Activated T-helper 1 cell treated with anti-CD3 and anti-CD28 coated beads, Interleukin-12 subunit alpha, Interleukin-12 subunit beta, Interleukin-2, Interleukin-4 antibody, amounts not matched to agents 30 ng/mL and 10 ng/mL and 1 ng/mL, durations not matched to agents 14 hours and 24 hours and 36 hours (primary cell): Measurements from ENCODE around the gene HERC2. TPM values are rescaled to one million over a fixed set of nuclear protein-coding genes. Genes with fewer than 3 reads are reported as not detected.
"Not testable (repeated sequence)": the region's sequence is repeated elsewhere in the genome, so short reads cannot be mapped to it uniquely, and the experiment has no call there.

ENCODE experiments used
- DNase-seq: peaks from one replicate; pipeline ENCODE4 v3.0.0; 2021; ENCODE audit warnings: low spot score
- H3K27ac Mint-ChIP-seq: one replicate; pipeline ENCODE4 v1.8.0; 2021; ENCODE audit warnings: mild to moderate bottlenecking, mixed read lengths
- H3K27me3 Mint-ChIP-seq: one replicate; pipeline ENCODE4 v1.8.0; 2022; ENCODE audit warnings: mild to moderate bottlenecking, moderate library complexity, mixed read lengths; ENCODE audit not compliant: insufficient read depth
- H3K36me3 Mint-ChIP-seq: one replicate; pipeline ENCODE4 v1.8.0; 2021; ENCODE audit warnings: low read depth, mixed read lengths
- H3K4me1 Mint-ChIP-seq: one replicate; pipeline ENCODE4 v1.8.0; 2021; ENCODE audit warnings: low read depth, mixed read lengths
- H3K4me3 Mint-ChIP-seq: one replicate; pipeline ENCODE4 v1.8.0; 2021; ENCODE audit warnings: mild to moderate bottlenecking, moderate library complexity, mixed read lengths
- H3K9me3 Mint-ChIP-seq: one replicate; pipeline ENCODE4 v1.8.0; 2021; ENCODE audit warnings: mixed read lengths
- intact Hi-C: fragments of 100-400 bp; cut with micrococcal nuclease; formaldehyde crosslinking; loops from one replicate; pipeline ENCODE4 v1.15.1; 2024
- total RNA-seq: library from RNA; stranded (reverse); gene quantifications from 2 replicates; pipeline ENCODE4 v1.2.3, GENCODE V29; 2022

Gene HERC2
- total RNA-seq, 1 donor from 2014 or later, result 41.3 TPM

GRCh38 chr15:28296814-28297213, 25.2 kb downstream of the HERC2 start:
- H3K4me3 Mint-ChIP-seq, H3K9me3 Mint-ChIP-seq, H3K4me1 Mint-ChIP-seq, intact Hi-C loops, DNase-seq, H3K27me3 Mint-ChIP-seq, H3K27ac Mint-ChIP-seq: not testable (repeated sequence)
- peaks cover 11% of the 10 kb centered on the region for H3K36me3 Mint-ChIP-seq

- DNase-seq, H3K4me3 Mint-ChIP-seq, H3K27ac Mint-ChIP-seq, H3K4me1 Mint-ChIP-seq, H3K27me3 Mint-ChIP-seq, H3K9me3 Mint-ChIP-seq, intact Hi-C loops: not testable (repeated sequence)
- H3K36me3 Mint-ChIP-seq, result peaks cover 18% of the 10 kb centered on the region
Measured at GRCh38 chr15:28295009-28295563, 26.9 kb downstream of the HERC2 start.

- intact Hi-C loops, H3K27me3 Mint-ChIP-seq, H3K4me3 Mint-ChIP-seq, H3K9me3 Mint-ChIP-seq, DNase-seq, H3K27ac Mint-ChIP-seq, H3K4me1 Mint-ChIP-seq: not testable (repeated sequence)
- peaks cover 23% of the 10 kb centered on the region for H3K36me3 Mint-ChIP-seq
Measured at GRCh38 chr15:28294560-28294959, 27.4 kb downstream of the HERC2 start.

- DNase-seq, result no peak
- intact Hi-C loops, result no loop called here
- no peaks in the 10 kb centered on the region for H3K4me1 Mint-ChIP-seq
- H3K36me3 Mint-ChIP-seq, result peaks cover 33% of the 10 kb centered on the region
- H3K4me3 Mint-ChIP-seq, result no peak overlapping the region
- H3K27ac Mint-ChIP-seq, result no peak overlapping the region
- no peaks in the 10 kb centered on the region for H3K9me3 Mint-ChIP-seq
- H3K27me3 Mint-ChIP-seq, result no peaks in the 10 kb centered on the region
Measured at GRCh38 chr15:28289694-28290463, 32.1 kb downstream of the HERC2 start.

GRCh38 chr15:28288830-28289693, 32.9 kb downstream of the HERC2 start:
- H3K9me3 Mint-ChIP-seq, H3K27ac Mint-ChIP-seq, H3K4me1 Mint-ChIP-seq, DNase-seq, H3K27me3 Mint-ChIP-seq, H3K4me3 Mint-ChIP-seq, intact Hi-C loops: not testable (repeated sequence)
- H3K36me3 Mint-ChIP-seq, result peaks cover 37% of the 10 kb centered on the region

GRCh38 chr15:28286659-28287058, 35.3 kb downstream of the HERC2 start:
- H3K9me3 Mint-ChIP-seq, H3K4me1 Mint-ChIP-seq, H3K27ac Mint-ChIP-seq, intact Hi-C loops, H3K27me3 Mint-ChIP-seq, DNase-seq, H3K4me3 Mint-ChIP-seq: not testable (repeated sequence)
- H3K36me3 Mint-ChIP-seq, result peaks cover 35% of the 10 kb centered on the region

GRCh38 chr15:28286031-28286430, 35.9 kb downstream of the HERC2 start:
- peaks cover 35% of the 10 kb centered on the region for H3K36me3 Mint-ChIP-seq
- no peaks in the 10 kb centered on the region for H3K9me3 Mint-ChIP-seq
- intact Hi-C loops, result no loop called here
- H3K27me3 Mint-ChIP-seq, result no peaks in the 10 kb centered on the region
- no peak overlapping the region for H3K27ac Mint-ChIP-seq
- H3K4me1 Mint-ChIP-seq, result no peaks in the 10 kb centered on the region
- H3K4me3 Mint-ChIP-seq, result no peak overlapping the region
- DNase-seq, result no peak

- Mint-ChIP-seq H3K27me3 (no peaks in the 10 kb centered on the region), H3K4me1 (no peaks in the 10 kb centered on the region), H3K36me3 (peaks cover 15% of the 10 kb centered on the region), H3K9me3 (no peaks in the 10 kb centered on the region), H3K27ac (no peak overlapping the region), H3K4me3 (no peak overlapping the region)
- intact Hi-C loops, result no loop called here
- DNase-seq, result no peak
Measured at GRCh38 chr15:28281876-28282275, 40.1 kb downstream of the HERC2 start.

GRCh38 chr15:28274635-28275034, 47.3 kb downstream of the HERC2 start:
- H3K4me1 Mint-ChIP-seq, result no peaks in the 10 kb centered on the region
- H3K27ac Mint-ChIP-seq, result no peak overlapping the region
- no peak for DNase-seq
- H3K27me3 Mint-ChIP-seq, result no peaks in the 10 kb centered on the region
- no peak overlapping the region for H3K4me3 Mint-ChIP-seq
- peaks cover 7% of the 10 kb centered on the region for H3K36me3 Mint-ChIP-seq
- intact Hi-C loops, result no loop called here
- no peaks in the 10 kb centered on the region for H3K9me3 Mint-ChIP-seq

GRCh38 chr15:28273873-28274610, 47.9 kb downstream of the HERC2 start:
- Mint-ChIP-seq H3K4me3 (no peak overlapping the region), H3K27me3 (no peaks in the 10 kb centered on the region), H3K27ac (no peak overlapping the region), H3K4me1 (no peaks in the 10 kb centered on the region), H3K9me3 (no peaks in the 10 kb centered on the region), H3K36me3 (peaks cover 7% of the 10 kb centered on the region)
- intact Hi-C loops, result no loop called here
- no peak for DNase-seq

- Mint-ChIP-seq H3K4me1 (no peaks in the 10 kb centered on the region), H3K27ac (no peak overlapping the region), H3K36me3 (peaks cover 10% of the 10 kb centered on the region), H3K9me3 (no peaks in the 10 kb centered on the region), H3K4me3 (no peak overlapping the region), H3K27me3 (no peaks in the 10 kb centered on the region)
- no peak for DNase-seq
- intact Hi-C loops, result no loop called here
Measured at GRCh38 chr15:28273468-28273867, 48.5 kb downstream of the HERC2 start.

GRCh38 chr15:28272587-28272986, 49.4 kb downstream of the HERC2 start:
- H3K4me1 Mint-ChIP-seq, result peaks cover 1% of the 10 kb centered on the region
- H3K9me3 Mint-ChIP-seq, result no peaks in the 10 kb centered on the region
- intact Hi-C loops, result no loop called here
- H3K27me3 Mint-ChIP-seq, result no peaks in the 10 kb centered on the region
- peaks cover 14% of the 10 kb centered on the region for H3K36me3 Mint-ChIP-seq
- no peak overlapping the region for H3K4me3 Mint-ChIP-seq
- no peak for DNase-seq
- H3K27ac Mint-ChIP-seq, result no peak overlapping the region
